GM12892 (cell line): ENCODE measurements around the gene C17orf114.

Source experiments
- DNase-seq: peaks from one replicate; pipeline ENCODE4 v3.0.0; 2011; ENCODE audit not compliant: insufficient read length
- FAIRE-seq: peaks from 2 replicates; lab custom pipeline; 2011; peaks lifted over from hg19 to GRCh38; lab: Jason Lieb, UNC
- POLR2A ChIP-seq: IDR thresholded peaks from 2 replicates; pipeline ENCODE4 v1.6.1; 2011; ENCODE audit warnings: low read depth, low read length, control low read depth
- POLR2AphosphoS5 ChIP-seq: IDR thresholded peaks from 2 replicates; pipeline ENCODE4 v1.6.1; 2011; ENCODE audit warnings: low read depth, low read length, control low read depth
- TAF1 ChIP-seq: IDR thresholded peaks from 2 replicates; pipeline ENCODE4 v1.6.1; 2011; ENCODE audit warnings: low read depth, mild to moderate bottlenecking, control low read depth, low read length, borderline replicate concordance

The C17orf114 gene

DNA sequence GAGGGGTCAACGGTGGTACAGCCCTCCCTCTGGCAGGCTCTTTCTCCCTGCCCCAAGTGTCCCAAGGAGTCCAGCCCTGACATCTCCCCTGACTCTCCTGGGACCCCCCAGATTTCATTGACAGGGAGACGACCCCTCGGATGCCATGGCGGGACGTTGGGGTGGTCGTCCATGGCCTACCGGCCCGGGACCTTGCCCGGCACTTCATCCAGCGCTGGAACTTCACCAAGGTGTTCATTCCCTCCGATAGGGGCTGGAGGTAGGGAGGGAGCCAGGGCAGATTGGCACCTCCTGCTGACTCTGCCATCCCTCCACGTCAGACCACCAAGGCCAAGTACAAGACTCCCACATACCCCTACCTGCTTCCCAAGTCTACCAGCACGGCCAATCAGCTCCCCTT, 14.7 kb upstream of the C17orf114 start:
- no peak for DNase-seq
- FAIRE-seq, result no peak
- TF ChIP-seq TAF1 (no peak), POLR2A (no peak), POLR2AphosphoS5 (no peak)

DNA sequence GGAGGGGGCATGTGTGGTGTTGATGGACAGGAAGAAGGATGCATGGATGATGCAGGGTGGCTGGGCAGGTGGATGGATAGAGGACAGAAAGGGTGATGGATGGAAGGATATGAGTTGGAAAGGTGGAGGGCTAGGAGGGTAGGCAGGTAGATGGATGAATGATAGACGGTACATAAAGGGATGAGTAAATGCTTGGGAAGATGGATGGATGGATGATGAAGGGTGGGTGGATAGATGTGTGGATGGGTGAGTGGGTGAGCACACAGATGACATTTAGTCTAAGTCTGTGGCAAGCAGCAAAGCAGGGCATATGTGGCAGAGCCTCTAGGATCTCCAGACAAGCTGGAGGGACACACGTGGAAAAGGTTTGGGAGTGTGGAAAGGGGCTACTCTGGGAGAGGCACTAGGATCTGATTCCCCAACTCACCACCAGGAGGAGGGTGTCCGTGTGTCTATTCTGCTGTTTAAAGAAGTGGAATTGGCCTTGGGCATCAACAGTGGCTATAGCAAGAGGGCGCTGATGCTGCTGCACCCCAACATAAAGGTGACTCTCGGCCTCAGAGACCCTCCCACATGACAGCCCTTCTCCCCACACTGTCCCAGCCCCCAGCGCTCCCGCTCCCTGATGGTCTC, 13.0 kb upstream of the C17orf114 start:
- FAIRE-seq, result no peak
- no peak for DNase-seq
- TF ChIP-seq POLR2A, result no peak
- TF ChIP-seq TAF1, result no peak
- no peak for TF ChIP-seq POLR2AphosphoS5

- FAIRE-seq (no peak), DNase-seq (no peak)
- no peak for TF ChIP-seq POLR2AphosphoS5
- no peak for TF ChIP-seq TAF1
- TF ChIP-seq POLR2A, result no peak
These were observed 10.6 kb upstream of the C17orf114 start for GRCh38 chr17:4812690-4813089.

DNA sequence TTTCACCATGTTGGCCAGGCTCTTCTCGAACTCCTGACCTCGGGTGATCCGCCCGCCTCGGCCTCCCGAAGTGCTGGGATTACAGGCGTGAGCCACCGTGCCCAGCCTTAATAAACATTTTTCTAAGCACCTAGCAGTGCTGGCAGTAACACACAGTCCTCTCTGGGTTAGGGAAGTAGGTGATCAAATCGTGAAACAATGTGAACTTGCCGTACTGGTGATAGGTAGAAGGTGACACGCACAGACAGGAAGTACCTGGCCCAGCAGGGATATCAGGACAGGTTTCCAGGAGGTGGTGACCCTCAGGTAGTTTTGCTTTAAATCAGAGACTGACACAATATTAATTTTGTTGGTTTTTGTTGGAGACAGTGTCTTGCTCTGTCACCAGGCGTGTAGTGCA, 9.3 kb upstream of the C17orf114 start:
- TF ChIP-seq POLR2A (no peak), POLR2AphosphoS5 (no peak), TAF1 (no peak)
- FAIRE-seq (no peak), DNase-seq (no peak)

DNA sequence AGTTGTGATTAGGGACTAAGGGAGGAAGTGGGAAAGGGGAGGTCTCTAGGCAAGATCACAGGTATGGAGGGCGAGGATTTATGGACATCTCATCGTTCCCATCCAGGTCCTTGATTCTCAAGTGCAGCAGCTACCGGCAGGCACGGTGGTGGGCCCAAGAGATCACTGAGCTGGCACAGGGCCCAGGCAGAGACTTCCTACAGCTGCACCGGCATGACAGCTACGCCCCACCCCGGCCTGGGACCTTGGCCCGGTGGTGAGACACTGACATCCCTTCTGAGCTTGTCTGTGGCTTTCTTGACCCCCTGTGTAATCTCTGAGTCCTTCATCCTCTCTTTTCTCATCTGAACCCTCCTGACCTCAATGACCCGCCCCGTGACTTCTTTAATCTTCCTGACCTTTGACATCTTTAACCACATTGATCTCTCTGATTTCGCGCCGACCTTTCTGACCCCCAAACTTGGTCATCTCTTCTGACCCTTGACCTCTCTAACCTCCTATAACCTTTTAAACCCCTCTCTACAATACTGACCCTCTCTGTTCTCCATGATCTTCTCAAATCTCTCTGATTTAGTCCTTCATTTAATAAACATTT, 8.7 kb upstream of the C17orf114 start:
- DNase-seq (no peak), FAIRE-seq (no peak)
- TF ChIP-seq TAF1 (no peak), POLR2A (no peak), POLR2AphosphoS5 (no peak)

GRCh38 chr17:4808378-4808767, 6.2 kb upstream of the C17orf114 start:
- no peak for DNase-seq
- no peak for FAIRE-seq
- no peak for TF ChIP-seq POLR2AphosphoS5
- no peak for TF ChIP-seq TAF1
- no peak for TF ChIP-seq POLR2A

DNA sequence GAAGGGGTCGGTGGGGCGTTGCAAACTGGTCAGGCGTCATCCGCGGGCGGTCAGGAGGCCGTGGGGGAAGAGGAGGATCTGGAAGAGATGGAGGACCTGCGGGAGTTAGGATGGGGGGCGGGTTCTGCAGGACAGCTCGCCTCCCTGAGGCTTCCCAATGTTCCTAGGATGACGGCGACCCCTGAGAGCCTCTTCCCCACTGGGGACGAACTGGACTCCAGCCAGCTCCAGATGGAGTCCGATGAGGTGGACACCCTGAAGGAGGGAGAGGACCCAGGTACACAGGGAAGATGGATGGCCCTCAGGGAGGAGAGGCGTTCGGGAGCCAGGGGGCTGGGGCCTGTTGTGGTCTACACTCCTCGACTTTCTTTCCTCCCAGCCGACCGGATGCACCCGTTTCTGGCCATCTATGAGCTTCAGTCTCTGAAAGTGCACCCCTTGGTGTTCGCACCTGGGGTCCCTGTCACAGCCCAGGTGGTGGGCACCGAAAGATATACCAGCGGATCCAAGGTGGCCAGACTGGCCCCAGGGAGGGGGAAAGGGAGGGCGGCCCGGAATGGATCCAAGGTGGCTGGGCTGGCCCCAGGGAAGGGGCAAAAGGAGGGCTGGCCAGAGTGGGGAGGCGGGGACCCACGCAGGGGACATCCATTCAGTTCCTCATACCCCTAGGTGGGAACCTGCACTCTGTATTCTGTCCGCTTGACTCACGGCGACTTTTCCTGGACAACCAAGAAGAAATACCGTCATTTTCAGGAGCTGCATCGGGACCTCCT, 5.7 kb upstream of the C17orf114 start:
- DNase-seq (no peak), FAIRE-seq (no peak)
- TF ChIP-seq POLR2A, result no peak
- no peak for TF ChIP-seq TAF1
- TF ChIP-seq POLR2AphosphoS5, result no peak

DNA sequence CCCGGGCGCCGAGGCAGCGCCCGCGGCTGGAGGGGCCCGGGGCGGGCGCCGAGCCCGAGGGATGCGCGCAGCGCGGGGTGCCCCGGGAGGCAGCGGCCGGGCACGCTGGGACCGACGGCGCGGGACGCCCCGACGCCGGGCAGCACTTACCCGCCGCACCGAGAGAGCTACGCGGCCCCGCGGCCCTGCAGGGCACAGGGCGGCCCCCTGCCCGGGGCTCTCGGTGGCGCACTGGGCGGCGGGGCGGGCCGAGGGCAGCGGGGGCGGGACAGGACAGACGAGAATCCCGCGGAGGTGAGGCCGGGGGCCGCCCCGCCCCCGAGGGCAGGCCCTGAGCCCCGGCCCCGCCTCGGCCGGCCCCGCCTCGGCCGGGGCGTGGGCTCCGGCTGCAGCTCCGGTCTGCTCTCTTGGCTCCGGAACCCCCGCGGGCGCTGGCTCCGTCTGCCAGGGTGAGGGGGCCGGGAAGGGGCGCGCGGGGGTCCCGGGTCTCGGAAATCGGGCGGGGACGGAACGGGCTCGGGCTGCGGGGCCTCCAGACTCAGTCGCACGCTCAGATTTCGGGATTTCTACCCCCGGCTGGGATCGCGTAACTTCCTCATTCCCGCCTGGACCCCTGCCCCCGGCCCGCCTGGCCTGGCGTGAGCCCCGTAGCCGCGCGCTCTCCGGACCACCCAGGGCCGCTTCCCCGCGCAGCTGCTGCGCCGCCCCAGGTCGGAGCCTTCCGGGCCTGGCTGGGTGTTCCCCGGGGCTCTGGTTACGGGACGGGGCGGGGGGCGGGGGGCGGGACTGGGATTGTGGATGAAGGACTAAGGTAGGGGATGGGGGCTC, 4.9 kb upstream of the C17orf114 start, which contains the start of gene PLD2:
TSS of gene PLD2 (plus strand) at position 376 of the 828 bp plus-strand sequence. CDS start 621 bp downstream, outside the sequence.
- TF ChIP-seq TAF1, result no peak
- TF ChIP-seq POLR2A, result peak; percentile 64; the same call in 1 of the 2 replicates
- no peak for TF ChIP-seq POLR2AphosphoS5
- FAIRE-seq, result peak; percentile 91
- DNase-seq, result peak; percentile 100

DNA sequence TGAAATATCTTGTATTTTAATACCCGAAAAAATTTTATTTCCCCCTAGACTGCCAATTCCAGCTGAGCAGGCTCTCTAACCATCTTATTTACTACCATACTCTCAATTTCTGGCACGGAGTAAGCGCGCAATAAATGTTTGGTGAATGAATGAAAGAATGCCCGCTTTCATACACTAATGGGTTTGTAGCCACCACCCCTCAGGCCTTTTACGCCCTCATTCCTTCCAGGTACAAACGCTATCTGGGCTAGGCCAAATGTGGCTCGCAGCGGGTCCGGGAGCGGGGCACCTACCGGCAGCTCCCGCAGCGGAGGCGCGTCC, 4.3 kb upstream of the C17orf114 start:
- no peak for DNase-seq
- FAIRE-seq, result no peak
- TF ChIP-seq TAF1 (no peak), POLR2AphosphoS5 (no peak), POLR2A (no peak)

DNA sequence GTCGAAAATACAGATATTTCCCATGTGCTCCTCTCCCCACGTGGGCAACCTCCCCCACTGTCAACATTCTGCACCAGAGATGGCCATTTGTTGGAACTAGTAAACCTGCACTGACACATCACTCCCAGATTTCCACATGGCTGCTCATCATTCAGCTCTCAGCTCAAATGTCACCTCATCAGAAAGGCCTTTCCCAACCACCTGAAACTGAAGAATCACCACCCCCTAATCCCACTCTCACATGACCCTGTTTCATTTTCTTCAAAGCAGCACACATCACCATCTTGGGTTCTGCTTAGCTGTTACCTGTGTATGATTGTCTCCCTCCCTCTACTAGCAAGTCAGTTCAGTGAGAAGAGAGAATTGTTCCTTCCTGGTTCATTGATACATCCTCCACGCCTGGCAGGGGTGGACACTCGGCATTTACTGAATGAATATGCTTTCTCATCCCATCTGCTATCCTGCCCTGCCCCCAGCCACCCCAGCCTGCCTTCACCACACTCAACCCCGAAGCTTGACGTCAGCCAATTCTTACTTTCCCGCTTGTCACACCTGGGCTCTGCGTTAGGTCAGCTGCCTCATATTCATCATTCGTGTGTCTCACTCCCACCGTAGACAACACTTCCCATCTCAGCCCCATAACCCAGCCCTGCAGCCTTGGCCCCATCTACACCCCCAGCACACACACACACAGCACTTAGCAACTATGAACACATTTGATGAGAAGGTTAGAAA, 1.5 kb downstream of the C17orf114 start:
- TF ChIP-seq POLR2AphosphoS5 (no peak), POLR2A (no peak), TAF1 (no peak)
- peak; percentile 48 for FAIRE-seq
- no peak for DNase-seq

- DNase-seq (no peak), FAIRE-seq (peak; percentile 72)
- TF ChIP-seq POLR2AphosphoS5, result no peak
- no peak for TF ChIP-seq POLR2A
- no peak for TF ChIP-seq TAF1
These were observed 5.6 kb downstream of the C17orf114 start for GRCh38 chr17:4796552-4796920.
